HG02642 (cell line): ENCODE data around the gene ODAD3.
"Not testable (repeated sequence)": the region's sequence is repeated elsewhere in the genome, so short reads cannot be mapped to it uniquely, and the experiment has no call there.

Experiments
- ATAC-seq: cut with Tn5 transposase; IDR thresholded peaks from one replicate; pipeline ENCODE4 v1.9.1; 2021; ENCODE audit warnings: mild to moderate bottlenecking; ENCODE audit not compliant: unreplicated experiment, poor library complexity

The ODAD3 gene

GRCh38 chr19:11461453-11461852, 26.5 kb upstream of the ODAD3 start:
- ATAC-seq = no peak

GRCh38 chr19:11460207-11460606, 25.3 kb upstream of the ODAD3 start:
- ATAC-seq = no peak

- ATAC-seq = not testable (repeated sequence)
Measured at GRCh38 chr19:11458912-11459311, 24.0 kb upstream of the ODAD3 start.

- ATAC-seq = no peak
Measured at GRCh38 chr19:11458236-11458900, 23.4 kb upstream of the ODAD3 start.

- ATAC-seq = no peak
Measured at GRCh38 chr19:11457831-11458230, 22.9 kb upstream of the ODAD3 start.

- no peak for ATAC-seq
Measured at GRCh38 chr19:11457115-11457514, 22.2 kb upstream of the ODAD3 start.

GRCh38 chr19:11456659-11457058, 21.7 kb upstream of the ODAD3 start:
- no peak for ATAC-seq

GRCh38 chr19:11455233-11455554, 20.3 kb upstream of the ODAD3 start:
- not testable (repeated sequence) for ATAC-seq

GRCh38 chr19:11453468-11454341, 18.8 kb upstream of the ODAD3 start:
- no peak for ATAC-seq

- no peak for ATAC-seq
Measured at GRCh38 chr19:11452620-11453310, 17.8 kb upstream of the ODAD3 start.

- ATAC-seq = no peak
Measured at GRCh38 chr19:11451871-11452619, 17.1 kb upstream of the ODAD3 start.

- ATAC-seq = no peak
Measured at GRCh38 chr19:11451327-11451870, 16.5 kb upstream of the ODAD3 start.

- ATAC-seq = no peak
Measured at GRCh38 chr19:11450570-11451326, 15.8 kb upstream of the ODAD3 start.

- no peak for ATAC-seq
Measured at GRCh38 chr19:11448923-11449554, 14.1 kb upstream of the ODAD3 start.

GRCh38 chr19:11448410-11448809, 13.5 kb upstream of the ODAD3 start:
- no peak for ATAC-seq

GRCh38 chr19:11447347-11448262, 12.7 kb upstream of the ODAD3 start:
- ATAC-seq = no peak

- no peak for ATAC-seq
Measured at GRCh38 chr19:11446652-11447301, 11.9 kb upstream of the ODAD3 start.

- ATAC-seq = no peak
Measured at GRCh38 chr19:11446271-11446651, 11.3 kb upstream of the ODAD3 start.
